Renal cortex interstitium (tissue), 11 donors: ENCODE results near the gene DYRK3. TPM values are rescaled to one million over a fixed set of nuclear protein-coding genes. Genes with fewer than 3 reads are reported as not detected.

Experiments used
- DNase-seq, 11 donors: peaks; one replicate each; pipeline ENCODE4 v3.0.0-alpha.2; 2013; ENCODE audit warnings: low read depth in 9 of 11, low spot score in 4 of 11; ENCODE audit errors: extremely low read depth in 1 of 11
- polyA plus RNA-seq, 3 donors: library from polyadenylated mRNA; unstranded; fragments of 120-200 nt; gene quantifications; one replicate each; pipeline ENCODE4 v1.2.1, GENCODE V29; 2013; ENCODE audit not compliant: insufficient read length in 3 of 3

The DYRK3 gene
- polyA plus RNA-seq, 3 donors = 8.5 to 8.8 (median 8.6) TPM

DNA sequence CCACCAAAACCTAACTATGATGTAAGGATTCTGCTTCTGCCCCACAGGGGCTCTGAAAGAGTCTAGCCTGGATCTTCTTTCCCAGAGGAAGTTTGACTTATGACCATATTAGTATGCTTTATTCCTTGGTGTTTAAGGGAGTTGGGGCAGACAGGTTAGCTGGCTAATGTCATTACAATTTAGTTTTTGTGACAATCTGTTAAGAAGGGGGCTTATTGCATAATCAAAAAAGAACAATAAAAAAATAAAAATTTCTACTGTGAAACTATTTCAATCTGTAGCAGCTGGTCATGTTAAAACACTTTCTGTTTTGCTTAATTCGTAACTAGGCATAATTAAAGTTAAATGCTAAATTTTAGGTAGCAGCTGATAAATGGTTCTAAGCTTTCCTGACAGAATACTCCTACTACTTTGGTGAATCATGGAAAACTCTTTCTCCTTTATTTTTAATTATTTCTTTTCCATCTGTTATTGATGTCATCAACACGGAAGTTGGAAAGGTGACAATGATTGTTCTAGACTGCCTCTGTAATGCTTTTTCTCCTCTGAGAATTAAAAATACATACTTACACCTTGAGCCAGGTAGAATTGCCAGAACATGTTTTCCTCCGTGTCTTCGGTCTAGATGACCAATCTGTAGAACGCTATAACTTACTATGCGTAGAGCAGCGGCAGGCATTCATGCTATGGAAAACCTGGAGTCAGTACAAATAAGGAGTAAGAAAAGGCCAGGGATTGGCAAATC lies 18.6 kb downstream of the DYRK3 start:
- DNase-seq = no peak

GRCh38 chr1:206654828-206655227 lies 19.5 kb downstream of the DYRK3 start:
- DNase-seq = no peak

DNA sequence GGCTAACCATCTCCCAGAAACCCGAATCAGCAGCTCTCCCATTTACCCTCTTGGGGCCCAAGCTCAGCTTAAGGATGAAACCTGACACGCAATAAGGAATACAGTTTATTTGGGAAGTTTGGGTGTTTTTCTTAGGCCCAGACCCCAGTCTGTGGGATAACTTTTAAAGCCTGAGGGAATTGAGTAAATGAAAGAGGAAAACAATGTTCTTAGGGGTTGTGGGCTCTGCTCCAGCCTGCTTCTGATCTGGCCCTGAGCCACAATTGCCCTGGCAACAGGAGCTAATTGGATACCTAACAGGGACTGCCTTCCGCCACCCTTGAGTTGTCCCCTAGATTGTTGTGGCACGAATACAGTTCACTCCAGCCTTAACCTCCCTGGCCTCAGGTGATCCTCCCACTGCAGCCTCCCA lies 20.1 kb downstream of the DYRK3 start:
- DNase-seq = no peak

DNA sequence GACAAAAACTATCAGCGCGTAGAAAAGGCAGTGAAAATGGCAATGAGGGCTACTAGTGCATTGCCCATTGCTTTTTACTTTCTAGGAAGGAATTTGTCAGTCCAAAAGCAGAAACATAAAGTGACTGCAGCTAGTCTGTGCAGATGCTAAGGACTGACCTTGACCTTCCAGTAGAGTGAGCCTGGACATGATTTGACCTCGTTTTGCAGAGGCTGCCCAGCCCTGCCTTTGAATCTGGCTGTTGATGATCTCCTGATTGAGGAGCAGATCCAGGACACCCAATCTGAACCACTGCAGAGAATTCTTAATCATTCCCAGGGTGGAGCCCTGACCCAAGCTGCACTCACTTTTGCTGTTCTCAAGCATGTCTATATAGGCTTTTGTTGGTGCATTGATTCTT lies 21.6 kb downstream of the DYRK3 start:
- DNase-seq = no peak

- DNase-seq = no peak
Observed at GRCh38 chr1:206657751-206658150, 22.4 kb downstream of the DYRK3 start.

GRCh38 chr1:206658264-206658980 lies 23.1 kb downstream of the DYRK3 start:
- DNase-seq = no peak

- DNase-seq = no peak
Observed at GRCh38 chr1:206658981-206659273, 23.6 kb downstream of the DYRK3 start.

DNA sequence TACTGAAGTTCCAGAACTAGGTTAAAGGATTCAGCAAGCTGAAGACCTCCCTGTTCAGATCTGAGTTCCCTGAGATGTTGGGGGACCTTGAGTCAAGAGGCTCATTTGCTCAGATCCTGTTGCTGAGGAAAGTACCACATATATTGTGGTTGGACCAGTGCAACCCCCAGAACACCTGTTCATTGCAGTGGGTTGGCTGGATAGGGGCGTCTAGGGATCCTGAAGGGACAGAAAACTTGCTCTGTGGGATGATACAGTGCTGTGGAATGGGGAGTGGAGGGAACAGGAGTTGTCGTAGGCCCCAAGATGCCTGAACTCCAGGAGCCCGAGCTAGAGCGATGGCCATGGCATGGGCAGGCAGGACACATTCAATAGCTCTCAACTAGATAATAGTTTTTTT lies 24.8 kb downstream of the DYRK3 start:
- no peak for DNase-seq

DNA sequence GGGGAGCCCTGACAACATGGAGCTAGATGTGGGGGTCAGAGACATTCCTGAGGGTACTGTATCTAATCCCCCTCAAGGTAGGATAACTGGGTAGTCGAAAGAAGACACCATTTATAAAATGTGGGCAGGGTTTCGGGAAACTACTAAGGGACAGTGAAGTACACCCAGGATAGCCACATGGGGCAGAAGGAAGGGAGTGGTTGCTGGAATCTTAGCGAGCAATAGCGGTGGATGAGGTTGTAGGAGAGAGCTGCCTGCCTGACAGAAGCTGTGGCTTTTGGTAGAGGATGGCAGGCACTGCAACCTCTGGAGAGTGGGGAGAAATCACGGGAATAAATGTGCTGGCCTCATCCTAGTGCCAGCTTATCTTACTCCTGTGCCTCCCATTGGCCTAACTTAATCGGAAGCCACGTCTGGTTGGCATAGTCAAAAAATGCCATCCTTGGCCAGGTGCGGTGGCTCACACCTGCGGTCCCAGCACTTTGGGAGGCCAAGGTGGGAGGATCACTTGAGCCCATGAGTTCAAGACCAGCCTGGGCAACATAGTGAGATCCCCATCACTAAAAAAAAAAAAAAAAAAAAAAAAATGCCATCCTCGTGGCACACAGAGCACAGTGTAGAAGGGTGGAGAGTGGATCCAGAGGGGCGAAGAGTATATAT lies 26.0 kb downstream of the DYRK3 start:
- no peak for DNase-seq

DNA sequence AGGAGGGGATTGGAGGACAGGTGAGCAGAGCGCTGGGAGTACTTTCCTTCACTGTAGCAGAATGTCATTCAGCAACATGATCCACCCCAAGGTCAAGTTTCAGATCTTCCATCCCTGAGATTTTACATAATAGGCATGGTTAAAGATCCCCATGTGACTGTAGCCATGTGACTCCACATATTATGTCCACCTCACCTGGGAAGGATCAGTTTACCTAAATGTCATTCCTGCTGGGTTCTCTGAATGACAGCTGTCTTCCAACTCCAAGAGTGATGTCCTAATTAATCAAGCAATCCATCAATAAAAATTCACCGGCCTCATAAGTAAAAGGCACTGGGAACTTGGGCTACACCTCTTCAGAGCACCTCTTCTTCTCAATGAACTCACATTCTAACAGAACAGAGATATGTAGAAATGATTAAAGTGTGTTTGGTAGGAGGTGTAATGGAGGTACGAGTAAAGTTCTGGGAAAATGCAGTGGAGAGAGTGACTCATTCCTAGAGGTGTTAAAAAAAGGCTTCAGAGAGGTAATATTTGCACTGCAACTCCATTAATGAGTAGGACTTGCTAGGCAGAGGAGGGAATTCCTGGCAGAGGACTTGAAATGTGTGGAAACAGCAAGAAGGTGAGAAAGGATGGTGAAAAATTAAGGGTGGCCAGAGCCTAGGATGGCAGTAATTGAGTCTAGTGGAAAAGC lies 27.2 kb downstream of the DYRK3 start:
- DNase-seq = no peak

DNA sequence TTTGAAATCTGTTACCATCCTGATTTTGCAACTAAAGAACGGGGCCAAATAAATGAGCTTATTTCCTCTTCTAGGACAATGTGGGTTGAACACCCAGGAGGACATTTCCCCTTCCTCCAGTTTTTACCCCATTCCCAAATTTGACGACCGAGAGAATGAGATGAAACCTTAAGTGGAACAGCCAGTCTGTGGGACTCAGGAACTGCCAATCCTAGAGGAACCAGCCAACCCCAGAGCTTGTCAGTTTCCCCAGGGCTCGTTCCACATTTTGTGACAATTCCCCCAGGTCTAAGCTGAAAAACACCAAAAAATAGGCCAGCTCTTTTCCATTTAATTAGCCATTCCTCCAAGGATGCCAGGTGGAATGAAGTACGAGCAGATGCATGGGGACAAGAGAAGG lies 28.0 kb downstream of the DYRK3 start:
- no peak for DNase-seq

- peak in 9 of 11 donors; percentile 61 to 79 (median 68) for DNase-seq
Observed at GRCh38 chr1:206663832-206664652, 28.7 kb downstream of the DYRK3 start.

GRCh38 chr1:206664740-206665139 lies 29.4 kb downstream of the DYRK3 start:
- DNase-seq = no peak

DNA sequence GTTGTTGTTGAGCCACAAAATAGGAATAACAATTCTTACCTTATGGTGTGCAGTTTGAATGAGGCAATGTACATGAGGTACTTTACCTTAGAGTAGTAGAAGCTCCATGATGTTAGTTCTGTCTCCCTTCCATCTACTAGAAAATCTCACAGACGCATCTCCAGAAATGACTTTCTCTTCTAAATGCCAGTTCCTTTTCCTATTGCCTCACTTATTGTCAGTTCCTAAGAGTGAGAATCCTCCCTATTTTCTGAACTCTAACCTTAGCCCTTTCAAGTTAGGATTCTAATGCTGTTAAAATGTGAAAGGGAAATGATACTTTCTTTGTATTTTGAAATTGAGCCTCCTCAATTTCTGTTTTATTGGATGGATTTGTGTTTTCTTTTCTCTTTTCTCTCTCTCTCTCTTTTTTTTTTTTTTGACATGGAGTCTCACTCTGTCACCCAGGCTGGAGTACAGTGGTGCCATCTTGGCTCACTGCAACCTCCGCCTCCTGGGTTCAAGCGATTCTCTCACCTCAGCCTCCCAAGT lies 30.8 kb downstream of the DYRK3 start:
- DNase-seq = no peak

DNA sequence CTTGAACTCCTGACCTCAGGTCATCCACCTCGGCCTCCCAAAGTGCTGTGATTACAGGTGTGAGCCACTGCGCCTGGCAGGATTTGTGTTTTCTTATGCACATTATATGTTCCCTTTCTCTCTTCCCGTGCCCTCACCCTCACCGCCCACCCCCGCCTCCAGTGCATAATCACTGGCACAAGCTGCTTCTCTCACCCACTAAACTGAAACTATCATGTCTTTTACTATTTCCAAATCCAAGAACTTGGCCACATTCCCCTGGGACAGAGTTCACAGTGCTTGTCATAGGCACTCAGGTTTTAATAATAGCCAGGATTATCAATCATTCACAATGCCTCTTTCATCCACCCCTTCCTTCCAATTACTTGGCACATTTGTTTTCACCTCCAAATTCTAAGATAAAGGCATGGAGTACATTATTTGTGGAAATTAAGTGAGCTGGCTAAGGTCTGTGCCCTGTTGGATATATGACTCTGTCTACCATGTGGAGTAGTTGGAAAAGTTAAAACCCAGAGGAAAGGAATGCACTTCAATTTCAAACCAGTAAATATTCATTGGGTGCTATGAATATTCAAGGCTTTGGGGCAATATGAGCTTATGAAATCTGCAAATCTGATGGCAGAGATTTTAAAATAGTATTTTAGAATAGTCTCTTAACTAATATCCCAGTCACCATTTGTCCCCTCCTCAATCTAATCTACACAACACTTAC lies 31.8 kb downstream of the DYRK3 start:
- DNase-seq = no peak

DNA sequence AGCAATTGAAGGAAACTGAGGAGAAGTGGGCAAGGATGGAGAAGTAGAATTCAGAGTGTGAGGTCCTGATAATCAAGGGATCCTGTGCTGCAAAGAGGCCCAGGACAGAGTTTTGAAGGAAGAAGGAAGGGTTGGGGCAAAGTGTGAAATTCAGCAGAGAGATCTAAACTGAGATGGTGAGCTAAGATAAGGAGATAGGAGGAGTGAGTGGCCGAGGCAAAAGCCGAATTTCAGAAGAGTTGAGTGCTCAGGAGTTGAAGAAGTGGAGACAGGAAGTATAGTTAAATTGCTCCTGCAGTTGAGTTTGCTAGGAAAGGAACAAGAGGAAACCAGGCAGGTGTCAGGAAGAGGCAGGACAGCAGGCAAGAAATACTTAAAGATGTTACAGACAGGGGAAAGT lies 33.0 kb downstream of the DYRK3 start:
- no peak for DNase-seq

DNA sequence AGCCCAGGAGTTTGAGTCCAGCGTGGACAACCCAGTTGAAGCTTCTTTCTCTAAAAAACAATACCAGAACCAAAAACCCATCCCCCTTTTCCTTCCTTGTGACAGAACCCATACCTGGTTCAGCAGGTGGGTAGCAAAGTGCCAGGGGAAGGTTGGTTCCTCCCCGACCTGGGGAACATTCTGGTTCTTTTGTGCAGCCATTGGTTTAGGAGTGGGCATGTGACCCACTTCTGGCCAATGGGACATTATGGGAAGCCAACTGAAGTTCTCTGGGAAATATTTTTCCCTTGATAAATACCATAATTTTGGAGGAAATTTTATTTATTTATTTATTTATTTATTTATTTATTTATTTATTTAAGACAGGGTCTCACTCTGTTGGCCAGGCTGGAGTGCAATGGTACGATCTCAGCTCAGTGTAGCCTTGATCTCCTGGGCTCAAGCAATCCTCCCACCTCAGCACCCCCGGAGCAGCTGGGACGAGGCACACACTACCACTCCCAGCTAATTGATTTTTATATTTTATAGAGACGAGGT lies 33.6 kb downstream of the DYRK3 start:
- DNase-seq = no peak
